ENCODE results near the gene UROS. TPM values are rescaled to one million over a fixed set of nuclear protein-coding genes. Genes with fewer than 3 reads are reported as not detected.

UROS gene
- total RNA-seq, 1 donor from 2014 or later = 64.6 TPM

- Mint-ChIP-seq H3K9me3 (ENCODE audit: unreplicated experiment) (peaks cover 17% of the 10 kb centered on the region), H3K27me3 (ENCODE audit: low read depth, unreplicated experiment) (peaks cover 37% of the 10 kb centered on the region), H3K4me1 (ENCODE audit: low read depth, unreplicated experiment) (peaks cover 8% of the 10 kb centered on the region), H3K27ac (ENCODE audit: unreplicated experiment) (no peak overlapping the region), H3K4me3 (ENCODE audit: unreplicated experiment) (no peak overlapping the region), H3K36me3 (ENCODE audit: low read depth, unreplicated experiment) (peaks cover 6% of the 10 kb centered on the region)
- no peak for TF ChIP-seq CTCF (IDR thresholded peaks at IDR 0.05; ENCODE audit: insufficient read depth, low read depth, low read length)
- no peak for TF ChIP-seq EZH2 (IDR thresholded peaks at IDR 0.05; ENCODE audit: insufficient read depth, low read length)
- no peak for DNase-seq (ENCODE audit: low read depth)
- Histone ChIP-seq H3K79me2 (ENCODE audit: insufficient read depth, low read length) (no peaks in the 10 kb centered on the region), H3K4me2 (ENCODE audit: low read length) (no peak overlapping the region), H3K4me3 (ENCODE audit: insufficient read depth, low read depth, low read length) (no peak overlapping the region), H4K20me1 (ENCODE audit: insufficient read depth, low read length) (no peaks in the 10 kb centered on the region), H3K36me3 (ENCODE audit: insufficient read depth, low read length) (no peaks in the 10 kb centered on the region), H2AFZ (ENCODE audit: low read depth, low read length) (no peak overlapping the region), H3K27ac (ENCODE audit: low read depth, low read length) (no peak overlapping the region), H3K9me3 (ENCODE audit: insufficient read depth, low read depth, low read length) (no peaks in the 10 kb centered on the region), H3K4me1 (ENCODE audit: insufficient read depth, low read length) (no peaks in the 10 kb centered on the region), H3K9ac (ENCODE audit: low read length) (no peak overlapping the region), H3K27me3 (ENCODE audit: insufficient read depth, low read length) (no peaks in the 10 kb centered on the region)
- no peak for FAIRE-seq
These were observed 43.4 kb downstream of the UROS start for GRCh38 chr10:125779403-125780327.

GRCh38 chr10:125778556-125778955 is 44.5 kb downstream of the UROS start:
- Histone ChIP-seq H3K4me2 (ENCODE audit: low read length) (no peak overlapping the region), H3K9me3 (ENCODE audit: insufficient read depth, low read depth, low read length) (no peaks in the 10 kb centered on the region), H3K36me3 (ENCODE audit: insufficient read depth, low read length) (no peaks in the 10 kb centered on the region), H2AFZ (ENCODE audit: low read depth, low read length) (no peak overlapping the region), H3K27ac (ENCODE audit: low read depth, low read length) (no peak overlapping the region), H3K27me3 (ENCODE audit: insufficient read depth, low read length) (no peaks in the 10 kb centered on the region), H3K4me1 (ENCODE audit: insufficient read depth, low read length) (no peaks in the 10 kb centered on the region), H3K4me3 (ENCODE audit: insufficient read depth, low read depth, low read length) (no peak overlapping the region), H4K20me1 (ENCODE audit: insufficient read depth, low read length) (no peaks in the 10 kb centered on the region), H3K9ac (ENCODE audit: low read length) (no peak overlapping the region), H3K79me2 (ENCODE audit: insufficient read depth, low read length) (no peaks in the 10 kb centered on the region)
- FAIRE-seq (no peak), DNase-seq (ENCODE audit: low read depth) (no peak)
- TF ChIP-seq CTCF (IDR thresholded peaks at IDR 0.05; ENCODE audit: insufficient read depth, low read depth, low read length) (no peak), EZH2 (IDR thresholded peaks at IDR 0.05; ENCODE audit: insufficient read depth, low read length) (no peak)
- peaks cover 6% of the 10 kb centered on the region for H3K36me3 Mint-ChIP-seq (ENCODE audit: low read depth, unreplicated experiment)
- no peak overlapping the region for H3K4me3 Mint-ChIP-seq (ENCODE audit: unreplicated experiment)
- H3K27me3 Mint-ChIP-seq (ENCODE audit: low read depth, unreplicated experiment) = peaks cover 35% of the 10 kb centered on the region
- H3K27ac Mint-ChIP-seq (ENCODE audit: unreplicated experiment) = no peak overlapping the region
- H3K9me3 Mint-ChIP-seq (ENCODE audit: unreplicated experiment) = peaks cover 17% of the 10 kb centered on the region
- peaks cover 8% of the 10 kb centered on the region for H3K4me1 Mint-ChIP-seq (ENCODE audit: low read depth, unreplicated experiment)

GRCh38 chr10:125777806-125778205 is 45.3 kb downstream of the UROS start:
- Mint-ChIP-seq H3K4me1 (ENCODE audit: low read depth, unreplicated experiment) (peaks cover 8% of the 10 kb centered on the region), H3K27me3 (ENCODE audit: low read depth, unreplicated experiment) (peaks cover 35% of the 10 kb centered on the region), H3K4me3 (ENCODE audit: unreplicated experiment) (no peak overlapping the region), H3K36me3 (ENCODE audit: low read depth, unreplicated experiment) (peaks cover 6% of the 10 kb centered on the region), H3K9me3 (ENCODE audit: unreplicated experiment) (peaks cover 17% of the 10 kb centered on the region), H3K27ac (ENCODE audit: unreplicated experiment) (no peak overlapping the region)
- TF ChIP-seq CTCF (IDR thresholded peaks at IDR 0.05; ENCODE audit: insufficient read depth, low read depth, low read length) (no peak), EZH2 (IDR thresholded peaks at IDR 0.05; ENCODE audit: insufficient read depth, low read length) (no peak)
- no peaks in the 10 kb centered on the region for H3K4me1 ChIP-seq (ENCODE audit: insufficient read depth, low read length)
- no peaks in the 10 kb centered on the region for H3K27me3 ChIP-seq (ENCODE audit: insufficient read depth, low read length)
- H3K79me2 ChIP-seq (ENCODE audit: insufficient read depth, low read length) = no peaks in the 10 kb centered on the region
- H3K4me3 ChIP-seq (ENCODE audit: insufficient read depth, low read depth, low read length) = no peak overlapping the region
- H3K36me3 ChIP-seq (ENCODE audit: insufficient read depth, low read length) = no peaks in the 10 kb centered on the region
- no peak overlapping the region for H3K27ac ChIP-seq (ENCODE audit: low read depth, low read length)
- DNase-seq (ENCODE audit: low read depth) (no peak), FAIRE-seq (no peak)
- no peaks in the 10 kb centered on the region for H3K9me3 ChIP-seq (ENCODE audit: insufficient read depth, low read depth, low read length)
- H3K4me2 ChIP-seq (ENCODE audit: low read length) = no peak overlapping the region
- no peaks in the 10 kb centered on the region for H4K20me1 ChIP-seq (ENCODE audit: insufficient read depth, low read length)
- no peak overlapping the region for H3K9ac ChIP-seq (ENCODE audit: low read length)
- H2AFZ ChIP-seq (ENCODE audit: low read depth, low read length) = no peak overlapping the region

Measured in astrocyte (in vitro differentiated cells and primary cell).